Neural progenitor cell (in vitro differentiated cells): ENCODE measurements around the gene TMEM205.

ENCODE experiments used
- CTCF ChIP-seq: fragments of 200-600 bp; sonication (generic); IDR thresholded peaks from 2 replicates; pipeline ENCODE4 v1.5.1; 2017; ENCODE audit warnings: antibody characterized with exemption, mild to moderate bottlenecking
- EZH2 ChIP-seq: fragments of 200-600 bp; sonication (generic); IDR thresholded peaks from 2 replicates; pipeline ENCODE4 v1.6.1; 2017; ENCODE audit warnings: antibody characterized with exemption, mild to moderate bottlenecking, moderate library complexity
- EZH2phosphoT487 ChIP-seq: fragments of 200-600 bp; sonication (generic); IDR thresholded peaks from 2 replicates; pipeline ENCODE4 v1.6.1; 2017; ENCODE audit warnings: antibody characterized with exemption

GRCh38 chr19:11299946-11300810 is 45.9 kb downstream of the TMEM205 start:
- TF ChIP-seq CTCF (no peak), EZH2 (no peak), EZH2phosphoT487 (no peak)
